Posterior vena cava (tissue), 2 donors: ENCODE measurements around the gene KCNQ2. TPM values are rescaled to one million over a fixed set of nuclear protein-coding genes. Genes with fewer than 3 reads are reported as not detected.

Experiments
- DNase-seq: peaks from one replicate; pipeline ENCODE4 v3.0.0-alpha.2; 2020; ENCODE audit warnings: low spot score
- intact Hi-C, 2 donors: fragments of 100-400 bp; cut with DNase I; formaldehyde crosslinking; loops; one replicate each; pipeline versions ENCODE4 v1.14.1 to v1.14.2; 2022 to 2023
- total RNA-seq, 2 donors: library from RNA; stranded (reverse); fragmentation: NEBNext Ultra II Directional; extraction: Animal tissue kit (Norgen Biotek cat#: 25700); gene quantifications; one replicate each; pipeline ENCODE4 v1.2.1, GENCODE V29; 2021
- donor health status: DM: yes; HTN: yes; CAD: no.
- donor health status: DM: yes; HTN: yes; CAD: no.

The KCNQ2 gene
- total RNA-seq, 2 donors from 2014 or later: not detected

GRCh38 chr20:63359164-63359934 is 113.1 kb downstream of the KCNQ2 start:
- intact Hi-C loops: no loop called here
- no peak for DNase-seq

GRCh38 chr20:63357921-63358905 is 114.2 kb downstream of the KCNQ2 start:
- intact Hi-C loops: no loop called here
- DNase-seq: no peak

GRCh38 chr20:63356931-63357879 is 115.2 kb downstream of the KCNQ2 start:
- intact Hi-C loops: no loop called here
- no peak for DNase-seq

GRCh38 chr20:63356511-63356910 is 115.9 kb downstream of the KCNQ2 start:
- intact Hi-C loops: no loop called here

GRCh38 chr20:63355781-63356295 is 116.6 kb downstream of the KCNQ2 start:
- DNase-seq: no peak
- intact Hi-C loops: no loop called here

More at GRCh38 chr20:63356511-63356910, 115.9 kb downstream of the KCNQ2 start:
- no peak for DNase-seq

DNA sequence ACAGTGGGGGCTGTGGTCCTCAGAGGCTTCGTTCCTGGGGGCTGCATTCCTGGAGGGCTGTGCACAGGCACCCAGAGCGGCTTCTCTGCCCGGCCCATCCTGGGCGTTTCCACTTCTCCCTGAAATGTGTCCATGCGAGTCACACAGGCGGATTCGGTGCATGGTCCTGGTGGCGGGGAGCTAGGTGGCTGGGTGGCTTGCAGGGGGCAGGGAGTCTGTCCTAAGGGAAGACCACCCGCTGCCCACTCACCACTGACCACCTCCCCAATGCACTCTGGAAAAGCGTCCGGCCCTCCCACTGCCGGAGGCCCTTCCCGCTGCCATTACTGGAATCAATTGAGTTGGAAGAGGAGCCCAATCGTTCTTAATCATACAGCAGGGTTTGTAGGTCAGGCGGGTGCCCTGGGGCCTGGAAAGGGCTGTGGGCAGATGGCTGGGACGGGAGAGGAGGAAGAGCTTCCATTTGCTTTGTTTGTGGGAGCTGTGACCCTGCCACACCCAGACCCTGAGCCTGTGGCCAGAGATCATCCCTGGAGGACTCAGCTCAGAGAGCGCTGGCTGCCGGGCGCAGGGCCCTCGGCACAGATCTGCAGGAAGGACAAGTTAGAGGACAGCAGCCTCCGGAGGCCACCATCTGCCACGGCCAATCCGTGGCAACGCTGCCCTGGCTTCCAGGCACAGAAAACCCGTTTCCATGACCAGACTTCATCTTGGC is 117.7 kb downstream of the KCNQ2 start:
- intact Hi-C loops: no loop called here
- no peak for DNase-seq

GRCh38 chr20:63352811-63353221 is 119.6 kb downstream of the KCNQ2 start:
- no peak for DNase-seq
- intact Hi-C loops: no loop called here

GRCh38 chr20:63351811-63352591 is 120.5 kb downstream of the KCNQ2 start:
- DNase-seq: no peak
- intact Hi-C loops: no loop called here

GRCh38 chr20:63351326-63351700 is 121.1 kb downstream of the KCNQ2 start:
- intact Hi-C loops: no loop called here
- no peak for DNase-seq

DNA sequence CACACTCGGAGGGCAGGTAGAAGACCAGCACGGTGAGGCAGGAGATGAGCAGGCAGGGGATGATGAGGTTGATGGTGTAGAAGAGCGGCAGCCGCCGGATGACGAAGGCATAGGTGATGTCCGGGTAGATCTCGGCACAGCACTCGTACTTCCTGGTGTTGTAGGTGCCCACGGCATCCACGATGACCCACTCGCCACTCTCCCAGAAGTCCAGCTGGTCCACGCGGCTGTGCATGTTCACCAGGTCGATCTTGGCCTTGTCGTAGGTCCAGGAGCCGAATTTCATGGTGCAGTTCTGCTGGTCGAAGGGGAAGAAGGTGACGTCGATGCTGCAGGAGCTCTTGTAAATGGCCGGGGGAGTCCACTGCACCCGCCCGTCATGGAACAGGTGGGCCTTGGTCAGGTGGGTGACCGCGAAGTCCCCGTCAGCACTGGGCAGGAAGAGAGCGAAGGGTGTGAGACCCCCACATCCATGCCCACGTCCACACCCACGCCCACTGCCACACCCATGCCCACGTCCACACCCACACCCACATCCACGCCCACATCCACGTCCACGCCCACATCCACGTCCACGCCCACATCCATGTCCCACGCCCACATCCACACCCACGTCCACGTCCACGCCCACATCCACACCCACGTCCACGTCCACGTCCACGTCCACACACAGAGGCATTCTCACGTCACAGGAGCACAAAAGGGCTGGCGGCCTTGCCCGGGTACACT is 121.7 kb downstream of the KCNQ2 start:
- intact Hi-C loops: no loop called here
- DNase-seq: no peak

Other genes with a start within 250 kb of the KCNQ2 start
- not detected for gene BIRC7, start 236.8 kb downstream of the KCNQ2 start, total RNA-seq
- not detected for gene NKAIN4, start 218.2 kb downstream of the KCNQ2 start, total RNA-seq
- 10 to 100 TPM; 58.6 to 62.6 TPM for gene ARFGAP1, start 199.8 kb downstream of the KCNQ2 start, total RNA-seq
- gene COL20A1, start 179.5 kb downstream of the KCNQ2 start, total RNA-seq: under 1 TPM in 1 of 2 donors, not detected in 1; 0.14 TPM
- gene CHRNA4, start 111.3 kb downstream of the KCNQ2 start, total RNA-seq: not detected
- 1 to 10 TPM in 1 of 2 donors, under 1 TPM in 1; 0.42 to 2.6 TPM for gene EEF1A2, start 26.4 kb upstream of the KCNQ2 start, total RNA-seq
- gene PPDPF, start 48.1 kb upstream of the KCNQ2 start, total RNA-seq: 100 to 1,000 TPM; 172 to 331 TPM
- gene PTK6, start 64.7 kb upstream of the KCNQ2 start, total RNA-seq: under 1 TPM in 1 of 2 donors, not detected in 1; 0.60 TPM
- gene SRMS, start 75.1 kb upstream of the KCNQ2 start, total RNA-seq: not detected
- under 1 TPM in 1 of 2 donors, not detected in 1; 0.19 TPM for gene FNDC11, start 81.5 kb upstream of the KCNQ2 start, total RNA-seq
- gene HELZ2, start 101.6 kb upstream of the KCNQ2 start, total RNA-seq: 10 to 100 TPM; 13.7 to 25.5 TPM
- gene GMEB2, start 154.4 kb upstream of the KCNQ2 start, total RNA-seq: 1 to 10 TPM; 6.9 to 8.8 TPM
- 10 to 100 TPM; 11.7 to 27.3 TPM for gene STMN3, start 180.8 kb upstream of the KCNQ2 start, total RNA-seq
- gene RTEL1, start 185.7 kb upstream of the KCNQ2 start, total RNA-seq: 10 to 100 TPM; 28.3 to 28.7 TPM
- gene TNFRSF6B, start 224.0 kb upstream of the KCNQ2 start, total RNA-seq: 1 to 10 TPM; 5.4 to 7.0 TPM
- 10 to 100 TPM; 35.7 to 38.1 TPM for gene ARFRP1, start 235.3 kb upstream of the KCNQ2 start, total RNA-seq
- gene ZGPAT, start 235.4 kb upstream of the KCNQ2 start, total RNA-seq: 10 to 100 TPM; 15.1 to 15.2 TPM